GM18868 (cell line): ENCODE measurements around the gene SNRPD1.
"Not testable (repeated sequence)": the region's sequence is repeated elsewhere in the genome, so short reads cannot be mapped to it uniquely, and the experiment has no call there.

ENCODE experiments used
- ATAC-seq: cut with Tn5 transposase; IDR thresholded peaks from one replicate; pipeline ENCODE4 v1.9.1; 2021; ENCODE audit warnings: mild to moderate bottlenecking, moderate library complexity; ENCODE audit not compliant: unreplicated experiment

Gene SNRPD1

GRCh38 chr18:21634588-21635199 is 22.6 kb downstream of the SNRPD1 start:
- ATAC-seq = no peak

DNA sequence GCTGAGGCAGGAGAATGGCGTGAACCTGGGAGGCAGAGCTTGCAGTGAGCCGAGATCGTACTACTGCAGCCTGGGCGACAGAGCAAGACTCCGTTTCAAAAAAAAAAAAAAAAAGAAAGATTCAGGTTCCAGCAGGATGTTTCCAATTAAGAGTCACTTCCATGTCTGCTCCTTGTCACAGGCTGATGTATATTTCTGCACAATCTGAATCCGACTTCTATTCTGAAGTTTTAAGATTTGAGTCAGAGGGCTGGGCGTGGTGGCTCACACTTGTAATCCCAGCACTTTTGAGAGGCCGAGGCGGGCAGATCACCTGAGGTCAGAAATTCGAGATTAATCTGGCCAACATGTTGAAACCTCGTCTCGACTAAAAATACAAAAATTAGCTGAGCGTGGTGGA is 24.7 kb downstream of the SNRPD1 start:
- no peak for ATAC-seq

DNA sequence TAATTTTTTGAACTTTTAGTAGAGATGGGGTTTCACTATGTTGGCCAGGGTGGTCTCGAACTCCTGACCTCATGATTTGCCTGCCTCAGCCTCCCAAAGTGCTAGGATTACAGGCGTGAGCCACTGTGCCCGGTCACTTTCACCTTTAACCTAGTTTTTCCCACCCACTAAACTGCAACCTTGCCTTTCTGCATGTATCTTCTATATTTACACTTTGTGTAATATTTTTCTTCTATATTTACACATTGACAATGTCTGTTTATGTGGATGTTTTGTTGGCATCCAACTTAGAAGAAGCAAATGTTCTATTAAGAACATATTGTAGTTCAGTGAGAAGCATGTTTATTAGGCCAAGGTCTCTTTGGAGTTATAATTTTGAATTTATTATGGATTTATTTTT is 26.7 kb downstream of the SNRPD1 start:
- ATAC-seq = no peak

DNA sequence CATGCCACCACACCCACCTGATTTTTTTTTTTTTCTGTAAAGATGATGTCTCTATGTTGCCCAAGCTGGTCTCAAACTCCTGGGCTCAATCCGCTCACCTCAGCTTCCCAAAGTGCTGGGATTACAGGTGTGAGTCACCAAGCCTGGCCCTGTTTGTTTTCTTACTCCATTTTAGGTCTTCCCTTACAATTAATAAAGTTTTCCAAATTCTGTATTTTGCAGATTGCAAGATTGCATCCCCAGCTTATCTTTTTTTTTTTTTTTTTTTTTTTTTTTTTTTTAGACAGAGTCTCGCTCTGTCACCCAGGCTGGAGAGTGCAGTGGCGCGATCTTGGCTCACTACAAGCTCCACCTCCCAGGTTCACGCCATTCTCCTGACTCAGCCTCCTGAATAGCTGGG is 28.3 kb downstream of the SNRPD1 start:
- not testable (repeated sequence) for ATAC-seq

- no peak for ATAC-seq
Measured at GRCh38 chr18:21650311-21650710, 38.2 kb downstream of the SNRPD1 start.

GRCh38 chr18:21652073-21652472 is 40.0 kb downstream of the SNRPD1 start:
- ATAC-seq = no peak

DNA sequence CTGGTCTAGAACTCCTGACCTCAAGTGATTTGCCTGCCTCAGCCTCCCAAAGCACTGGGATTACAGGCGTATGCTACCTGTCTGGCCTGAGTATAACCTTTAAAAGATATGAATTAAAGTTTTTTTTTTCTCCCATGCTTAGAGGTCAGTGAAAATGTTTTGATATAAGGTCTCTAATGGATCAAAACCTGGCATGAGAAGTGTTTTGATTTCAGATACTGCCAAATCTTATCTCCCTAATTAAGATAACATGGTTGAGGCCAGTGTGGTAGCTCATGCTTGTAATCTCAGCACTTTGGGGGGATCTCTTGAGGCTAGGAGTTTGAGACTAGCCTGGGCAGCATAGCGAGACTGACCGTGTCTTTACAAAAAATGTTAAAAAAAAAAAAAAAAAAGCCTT is 41.2 kb downstream of the SNRPD1 start:
- no peak for ATAC-seq

- no peak for ATAC-seq
Measured at GRCh38 chr18:21656402-21656801, 44.3 kb downstream of the SNRPD1 start.

DNA sequence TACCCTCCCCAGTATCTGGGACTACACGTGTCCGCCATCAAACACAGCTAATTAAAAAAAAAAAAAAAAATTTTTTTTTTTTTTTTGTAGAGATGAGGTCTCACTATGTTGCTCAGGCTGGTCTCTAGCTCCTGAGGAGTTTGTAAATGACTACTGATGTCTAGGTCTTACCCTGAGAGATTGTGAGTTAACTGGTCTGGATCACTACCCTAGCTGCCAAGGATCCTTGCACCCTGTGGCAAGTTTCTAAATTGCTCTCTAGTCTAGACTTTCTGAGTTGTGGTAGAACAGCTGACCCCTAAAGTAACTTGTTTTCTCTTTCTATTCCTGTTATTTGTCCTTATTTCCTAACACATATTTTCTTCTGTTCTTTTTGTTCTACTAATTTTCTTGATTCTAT is 48.0 kb downstream of the SNRPD1 start:
- no peak for ATAC-seq

DNA sequence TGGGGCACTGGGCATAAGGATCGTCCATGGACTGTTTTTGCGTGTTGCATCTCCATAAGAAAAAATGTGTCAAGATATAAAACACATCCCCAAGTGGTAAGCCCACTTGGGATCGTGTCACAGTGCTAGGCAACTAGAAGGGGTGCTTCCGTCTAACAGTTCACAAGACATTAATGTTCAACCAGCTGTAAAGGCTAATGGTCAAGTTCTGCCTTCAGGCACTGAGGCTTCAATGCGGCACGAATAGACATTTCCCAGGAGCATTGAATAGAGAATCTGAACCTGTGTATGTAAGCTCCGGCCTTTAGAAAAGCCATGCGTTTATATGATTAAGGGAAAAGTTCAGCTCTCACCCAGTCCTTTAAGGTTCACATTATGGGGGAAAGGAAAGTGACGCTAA is 50.5 kb downstream of the SNRPD1 start:
- no peak for ATAC-seq

DNA sequence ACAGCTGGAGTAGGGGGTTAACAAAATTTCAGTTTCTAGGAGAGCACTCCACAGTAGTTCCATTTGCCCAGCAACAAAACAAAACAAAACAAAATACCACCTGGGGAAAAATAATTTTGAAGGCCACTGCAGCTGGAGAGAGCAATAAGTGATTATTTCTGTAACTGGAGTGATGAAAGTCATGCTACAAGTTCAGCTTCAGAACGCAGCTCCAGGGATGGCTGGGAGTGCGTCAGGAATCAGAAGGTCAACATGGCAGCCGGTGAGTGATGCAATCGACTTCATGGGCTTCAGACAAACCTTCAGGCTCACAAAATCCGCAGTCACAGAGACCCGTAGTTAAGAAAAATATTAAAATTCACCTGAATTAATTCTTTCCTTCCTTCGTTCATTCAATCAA is 51.5 kb downstream of the SNRPD1 start:
- ATAC-seq = no peak

DNA sequence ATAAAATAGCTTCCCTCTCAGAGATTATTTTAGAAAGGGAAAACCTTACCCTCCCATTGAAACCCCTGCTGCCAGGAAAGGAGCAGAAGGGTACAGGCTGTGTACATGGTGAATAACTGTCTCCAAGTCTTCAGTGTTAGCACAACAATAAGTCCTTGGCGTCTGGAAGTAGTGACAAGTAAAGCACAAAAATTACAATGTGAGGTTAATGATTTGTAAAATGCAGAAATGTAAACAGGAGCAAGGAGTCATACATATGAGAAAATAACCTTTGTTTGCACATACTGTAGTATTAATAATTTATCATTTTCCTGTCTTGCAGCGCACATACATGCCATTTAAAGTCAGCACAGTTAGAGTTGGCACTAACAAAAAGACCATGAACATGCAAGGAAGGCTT is 52.0 kb downstream of the SNRPD1 start:
- no peak for ATAC-seq

DNA sequence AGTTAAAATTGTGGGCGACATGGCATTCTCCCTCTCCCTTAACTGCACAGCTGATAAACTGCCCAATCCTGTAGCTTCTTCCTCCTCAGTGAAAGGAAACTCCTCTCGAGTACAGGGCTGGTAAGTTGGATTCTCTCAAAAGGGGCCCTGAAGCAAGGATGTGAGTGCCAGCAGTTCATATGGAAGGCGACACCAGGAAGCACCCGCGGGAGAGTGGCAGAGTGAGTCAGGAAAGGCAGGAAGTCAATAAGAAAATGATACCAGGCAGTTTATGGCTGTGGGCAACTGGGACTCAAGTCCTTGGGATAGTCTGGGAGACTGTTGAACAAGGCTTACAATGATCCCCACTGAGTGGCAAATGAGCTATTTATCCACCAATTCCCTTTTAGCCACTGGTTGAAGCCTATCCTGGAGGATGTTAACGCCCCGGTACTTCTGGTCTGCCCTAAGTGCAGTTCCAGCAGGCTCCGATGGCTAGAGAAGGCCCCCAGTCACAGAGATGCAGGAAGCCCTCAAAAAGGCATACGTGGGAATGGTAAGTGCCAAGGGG is 57.7 kb downstream of the SNRPD1 start:
- ATAC-seq = no peak

DNA sequence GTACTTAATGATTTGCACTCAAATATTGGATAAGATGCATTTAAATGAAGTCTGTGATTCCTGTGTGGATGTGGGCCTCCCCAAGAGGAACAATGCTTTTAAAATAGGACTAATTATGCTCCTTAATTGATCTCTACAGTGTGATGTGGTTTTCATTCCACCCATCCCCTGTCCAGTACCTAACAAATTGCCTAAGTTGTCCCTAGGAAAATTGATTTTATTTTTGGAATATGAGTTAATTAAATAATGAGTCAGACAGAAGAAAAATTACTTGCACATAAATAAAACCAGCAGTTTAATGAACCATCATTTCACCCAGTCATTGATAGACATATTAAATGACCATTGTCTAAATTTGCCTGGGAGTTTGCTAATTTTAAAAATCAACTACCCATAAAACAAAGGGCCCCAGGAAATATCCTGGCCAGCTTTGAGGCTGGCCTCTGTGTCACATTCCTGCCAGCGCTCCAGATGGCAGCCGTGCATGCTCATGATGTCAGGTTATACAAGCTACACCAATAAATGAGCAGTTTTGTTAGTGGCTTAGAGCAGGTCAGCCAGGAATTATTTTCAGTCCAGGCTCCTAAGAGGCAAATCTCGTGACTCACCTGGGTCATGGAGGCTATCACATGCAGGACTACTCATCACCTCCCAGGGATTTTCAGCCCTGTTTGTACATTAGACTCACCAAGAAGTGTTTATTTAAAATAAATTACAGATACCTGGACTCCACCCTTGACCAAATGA is 60.6 kb downstream of the SNRPD1 start:
- no peak for ATAC-seq

GRCh38 chr18:21675354-21675753 is 63.2 kb downstream of the SNRPD1 start:
- ATAC-seq = not testable (repeated sequence)

DNA sequence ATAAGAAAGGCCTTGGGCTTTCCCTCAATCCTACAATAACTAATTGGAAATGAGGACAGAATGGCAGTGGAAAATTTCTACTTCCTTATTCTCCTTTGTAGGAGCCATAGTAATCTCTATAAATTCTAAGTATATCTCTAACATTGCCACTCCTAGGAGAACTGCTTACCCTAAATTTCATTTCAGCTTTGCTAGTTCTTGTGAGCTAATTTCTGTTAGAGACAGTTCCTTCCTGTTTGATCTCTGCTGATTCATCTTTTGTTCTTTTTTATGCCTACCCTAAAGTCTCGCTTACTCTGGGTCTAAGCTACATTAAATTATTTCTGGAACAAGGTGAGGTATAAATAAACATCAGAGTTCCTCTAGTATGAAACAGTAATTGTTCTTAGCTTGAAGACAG is 66.7 kb downstream of the SNRPD1 start:
- no peak for ATAC-seq

DNA sequence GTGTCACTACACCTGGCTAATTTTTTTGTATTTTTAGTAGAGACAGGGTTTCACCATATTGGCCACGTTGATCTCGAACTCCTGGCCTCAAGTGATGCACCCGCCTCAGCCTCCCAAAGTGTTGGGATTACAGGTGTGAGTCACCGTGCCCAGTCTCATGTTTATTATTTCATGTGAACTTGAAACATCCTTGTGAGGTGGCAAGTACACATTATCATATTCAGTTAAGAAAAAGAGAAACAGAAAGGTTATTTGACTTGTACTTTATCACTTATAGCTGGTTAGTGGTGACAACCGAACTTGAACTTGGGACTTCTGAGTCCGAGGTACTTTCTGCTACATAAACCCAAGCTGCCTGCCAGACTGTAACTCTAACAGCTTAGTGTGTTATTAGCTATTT is 68.0 kb downstream of the SNRPD1 start:
- no peak for ATAC-seq

DNA sequence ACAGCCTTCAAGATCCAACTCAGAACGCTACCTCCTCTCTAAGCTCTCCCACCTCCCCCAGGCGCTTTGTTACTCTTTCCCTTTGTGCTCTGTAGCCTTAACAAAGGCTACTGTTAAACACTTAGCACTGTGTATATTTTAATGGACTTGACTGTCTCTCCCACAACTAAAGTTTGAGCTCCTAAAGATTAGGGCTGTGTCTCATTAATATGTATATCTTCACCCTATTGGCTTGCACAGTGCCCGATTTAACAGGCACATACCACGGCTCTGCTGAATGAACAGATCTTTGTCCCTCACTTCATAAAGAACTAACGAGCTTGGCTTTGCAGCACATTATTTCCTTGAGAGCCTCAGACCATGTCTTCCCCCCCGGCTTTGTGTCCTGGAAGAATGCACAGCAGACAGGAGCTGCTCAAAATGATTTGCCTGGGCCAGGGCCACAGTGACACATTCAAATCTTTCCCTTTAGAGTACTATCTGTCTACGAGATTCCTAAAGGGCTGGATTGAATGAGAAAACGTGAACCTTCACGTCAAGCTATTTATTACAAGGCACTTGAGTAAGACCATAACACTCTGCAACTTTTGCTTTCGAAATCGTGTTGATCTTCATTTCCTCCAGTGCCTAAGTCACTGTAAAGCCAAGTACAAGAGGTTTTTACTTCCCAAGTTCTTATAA is 70.4 kb downstream of the SNRPD1 start:
- peak; percentile 40 for ATAC-seq
